ENCODE measurements around the gene STXBP1.

GRCh38 chr9:127714951-127715469 is 102.9 kb downstream of the STXBP1 start:
- TF ChIP-seq CTCF (IDR thresholded peaks at IDR 0.05), result no peak
- no peak for TF ChIP-seq EP300 (IDR thresholded peaks at IDR 0.05)
